Endothelial cell of umbilical vein (primary cell): ENCODE results near the gene SLC27A2.

Experiments used
- MYC ChIP-seq: IDR thresholded peaks from one replicate; pipeline ENCODE4 v1.6.1; 2011; ENCODE audit warnings: mild to moderate bottlenecking, low read depth, low read length
- POLR2A ChIP-seq: IDR thresholded peaks from 2 replicates; pipeline ENCODE4 v1.6.1; 2012; ENCODE audit warnings: low read depth, mild to moderate bottlenecking, control low read depth, low read length
- TF ChIP-seq, protein P1 (sequence below), 2 donors: IDR thresholded peaks; 1 replicate in 1 of 2; 2 replicates in 1 of 2; pipeline ENCODE4 v1.5.1; 2011; ENCODE audit warnings: low read length in 2 of 2, mild to moderate bottlenecking in 2 of 2, moderate library complexity in 2 of 2, control low read depth in 1 of 2, inconsistent platforms in 1 of 2, low read depth in 1 of 2; ENCODE audit not compliant: insufficient read depth in 1 of 2; ENCODE audit errors: extremely low read depth in 1 of 2

DNA sequence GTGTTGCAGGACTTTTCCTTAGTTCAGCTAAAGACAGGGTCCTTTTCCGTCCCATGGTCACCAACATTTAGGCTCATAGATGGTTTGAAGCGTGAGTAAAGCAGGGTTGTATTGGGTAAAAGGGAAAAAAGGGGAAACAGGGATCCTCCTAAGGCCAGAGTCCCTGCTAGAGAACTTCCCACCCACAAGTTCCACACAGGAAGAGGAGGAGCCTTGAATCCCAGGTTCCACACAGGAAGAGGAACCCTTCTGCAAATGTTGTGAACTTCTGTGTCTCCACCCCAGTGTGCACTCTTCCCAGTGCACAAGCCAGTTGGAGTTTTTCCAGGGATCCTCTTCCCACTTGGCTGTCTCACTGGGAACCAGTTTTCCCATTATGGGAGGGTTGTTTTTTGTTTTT, 35.4 kb upstream of the SLC27A2 start:
- TF ChIP-seq, protein P1, sequence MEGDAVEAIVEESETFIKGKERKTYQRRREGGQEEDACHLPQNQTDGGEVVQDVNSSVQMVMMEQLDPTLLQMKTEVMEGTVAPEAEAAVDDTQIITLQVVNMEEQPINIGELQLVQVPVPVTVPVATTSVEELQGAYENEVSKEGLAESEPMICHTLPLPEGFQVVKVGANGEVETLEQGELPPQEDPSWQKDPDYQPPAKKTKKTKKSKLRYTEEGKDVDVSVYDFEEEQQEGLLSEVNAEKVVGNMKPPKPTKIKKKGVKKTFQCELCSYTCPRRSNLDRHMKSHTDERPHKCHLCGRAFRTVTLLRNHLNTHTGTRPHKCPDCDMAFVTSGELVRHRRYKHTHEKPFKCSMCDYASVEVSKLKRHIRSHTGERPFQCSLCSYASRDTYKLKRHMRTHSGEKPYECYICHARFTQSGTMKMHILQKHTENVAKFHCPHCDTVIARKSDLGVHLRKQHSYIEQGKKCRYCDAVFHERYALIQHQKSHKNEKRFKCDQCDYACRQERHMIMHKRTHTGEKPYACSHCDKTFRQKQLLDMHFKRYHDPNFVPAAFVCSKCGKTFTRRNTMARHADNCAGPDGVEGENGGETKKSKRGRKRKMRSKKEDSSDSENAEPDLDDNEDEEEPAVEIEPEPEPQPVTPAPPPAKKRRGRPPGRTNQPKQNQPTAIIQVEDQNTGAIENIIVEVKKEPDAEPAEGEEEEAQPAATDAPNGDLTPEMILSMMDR (IDR thresholded peaks at IDR 0.05; ENCODE audit: extremely low read depth in 1 of 2, insufficient read depth in 1 of 2, low read depth in 1 of 2, low read length in 2 of 2), result no peak
- TF ChIP-seq MYC (no peak), POLR2A (no peak)
